MCF 10A (cell line): ENCODE results near the gene RAD51B. TPM values are rescaled to one million over a fixed set of nuclear protein-coding genes. Genes with fewer than 3 reads are reported as not detected.

Experiments used
- BruUV-seq: library from RNA; stranded (reverse); fragments of 400-500 nt; replicated peaks from 2 replicates; lab custom pipeline; 2021; lab: Mats Ljungman, UMichigan
- CTCF ChIA-PET: fragments of 300-600 bp; sonication (Branson Sonifier 250); formaldehyde crosslinking; extraction: SDS; loops from one replicate; lab custom pipeline; 2021; ENCODE audit warnings: antibody characterized with exemption, inconsistent platforms; lab: Yijun Ruan, JAX
- POLR2A ChIA-PET: fragments of 300-600, 350-650 bp; sonication (Branson Sonifier 250); formaldehyde crosslinking; extraction: SDS; loops from one replicate; lab custom pipeline; 2020; ENCODE audit warnings: antibody characterized with exemption, inconsistent platforms; lab: Yijun Ruan, JAX
- DNase-seq: peaks from one replicate; pipeline ENCODE4 v3.0.0-alpha.2; 2018; ENCODE audit not compliant: unreplicated experiment
- H3K27ac Mint-ChIP-seq: one replicate; pipeline ENCODE4 v1.8.0; 2022; ENCODE audit warnings: mild to moderate bottlenecking, low read depth, mixed read lengths; ENCODE audit not compliant: unreplicated experiment
- H3K27me3 Mint-ChIP-seq: one replicate; pipeline ENCODE4 v1.8.0; 2022; ENCODE audit warnings: mixed read lengths; ENCODE audit not compliant: insufficient read depth, unreplicated experiment
- H3K36me3 Mint-ChIP-seq: one replicate; pipeline ENCODE4 v1.8.0; 2022; ENCODE audit warnings: mild to moderate bottlenecking, moderate library complexity, mixed read lengths; ENCODE audit not compliant: insufficient read depth, unreplicated experiment
- H3K4me1 Mint-ChIP-seq: one replicate; pipeline ENCODE4 v1.8.0; 2022; ENCODE audit warnings: mixed read lengths; ENCODE audit not compliant: insufficient read depth, unreplicated experiment
- H3K4me3 Mint-ChIP-seq: one replicate; pipeline ENCODE4 v1.8.0; 2022; ENCODE audit warnings: mild to moderate bottlenecking, moderate library complexity, mixed read lengths; ENCODE audit not compliant: unreplicated experiment
- H3K9me3 Mint-ChIP-seq: one replicate; pipeline ENCODE4 v1.8.0; 2022; ENCODE audit warnings: mixed read lengths; ENCODE audit not compliant: unreplicated experiment
- intact Hi-C: fragments of 100-400 bp; cut with micrococcal nuclease; formaldehyde crosslinking; loops from 2 replicates; pipeline ENCODE4 v1.14.1; 2022
- total RNA-seq: library from RNA; stranded (reverse); gene quantifications from 2 replicates; pipeline ENCODE4 v1.2.3, GENCODE V29; 2022
- TF ChIP-seq, protein P1 (sequence below): fragments of 200-600 bp; IDR thresholded peaks from one replicate; pipeline ENCODE4 v1.8.0; 2022; ENCODE audit warnings: antibody characterized with exemption, mild to moderate bottlenecking; ENCODE audit not compliant: unreplicated experiment

RAD51B gene
- total RNA-seq, 1 experiment from 2014 or later: 14.6 TPM

DNA sequence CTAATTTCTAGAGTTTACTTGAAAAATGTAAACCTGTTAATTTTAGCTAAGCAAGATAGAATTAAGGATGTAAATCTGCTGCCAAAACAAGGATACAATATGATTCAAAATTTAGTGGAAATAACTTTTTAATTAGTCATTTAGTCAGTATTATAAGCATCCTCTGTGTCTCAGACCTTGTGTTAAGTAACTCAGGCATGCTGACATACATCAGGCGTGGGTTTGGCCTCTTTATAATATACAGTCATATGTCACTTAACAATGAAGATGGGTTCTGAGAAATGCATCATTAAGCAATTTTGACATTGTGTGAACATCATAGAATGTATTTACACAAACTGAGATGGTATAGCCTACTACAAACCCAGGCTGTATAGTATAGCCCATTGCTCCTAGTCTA, 586.4 kb downstream of the RAD51B start:
- Mint-ChIP-seq H3K9me3 (no peaks in the 10 kb centered on the region), H3K27me3 (no peaks in the 10 kb centered on the region), H3K27ac (no peak overlapping the region), H3K36me3 (peaks cover 6% of the 10 kb centered on the region), H3K4me1 (peaks cover 33% of the 10 kb centered on the region), H3K4me3 (no peak overlapping the region)
- TF ChIP-seq, protein P1, sequence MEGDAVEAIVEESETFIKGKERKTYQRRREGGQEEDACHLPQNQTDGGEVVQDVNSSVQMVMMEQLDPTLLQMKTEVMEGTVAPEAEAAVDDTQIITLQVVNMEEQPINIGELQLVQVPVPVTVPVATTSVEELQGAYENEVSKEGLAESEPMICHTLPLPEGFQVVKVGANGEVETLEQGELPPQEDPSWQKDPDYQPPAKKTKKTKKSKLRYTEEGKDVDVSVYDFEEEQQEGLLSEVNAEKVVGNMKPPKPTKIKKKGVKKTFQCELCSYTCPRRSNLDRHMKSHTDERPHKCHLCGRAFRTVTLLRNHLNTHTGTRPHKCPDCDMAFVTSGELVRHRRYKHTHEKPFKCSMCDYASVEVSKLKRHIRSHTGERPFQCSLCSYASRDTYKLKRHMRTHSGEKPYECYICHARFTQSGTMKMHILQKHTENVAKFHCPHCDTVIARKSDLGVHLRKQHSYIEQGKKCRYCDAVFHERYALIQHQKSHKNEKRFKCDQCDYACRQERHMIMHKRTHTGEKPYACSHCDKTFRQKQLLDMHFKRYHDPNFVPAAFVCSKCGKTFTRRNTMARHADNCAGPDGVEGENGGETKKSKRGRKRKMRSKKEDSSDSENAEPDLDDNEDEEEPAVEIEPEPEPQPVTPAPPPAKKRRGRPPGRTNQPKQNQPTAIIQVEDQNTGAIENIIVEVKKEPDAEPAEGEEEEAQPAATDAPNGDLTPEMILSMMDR: no peak
- CTCF ChIA-PET: interaction anchor here (0.6 to 0.7 kb wide), 3 partner anchors 9 to 147 kb away, joined by 3 read pairs; no protein-coding TSS in a partner anchor
- intact Hi-C loops: loop anchor here (10.0 kb wide), 1 partner anchor 279 kb away; no protein-coding TSS in a partner anchor
- POLR2A ChIA-PET: interaction anchor here (0.8 to 1.1 kb wide), 2 partner anchors 17 to 40 kb away, joined by 3 read pairs; no protein-coding TSS in a partner anchor
- no TSS peak for BruUV-seq
- DNase-seq: peak; percentile 37

- ChIA-PET CTCF (interaction anchor here (0.6 kb wide), 1 partner anchor 10 kb away, joined by 3 read pairs; no protein-coding TSS in a partner anchor), POLR2A (interaction anchor here (0.9 to 1.1 kb wide), 2 partner anchors 11 to 16 kb away, joined by 3 read pairs; no protein-coding TSS in a partner anchor)
- TF ChIP-seq, protein P1: no peak
- Mint-ChIP-seq H3K27ac (no peak overlapping the region), H3K4me3 (no peak overlapping the region), H3K4me1 (peaks cover 27% of the 10 kb centered on the region), H3K27me3 (no peaks in the 10 kb centered on the region), H3K36me3 (peaks cover 6% of the 10 kb centered on the region), H3K9me3 (no peaks in the 10 kb centered on the region)
- DNase-seq: no peak
- no TSS peak for BruUV-seq
- intact Hi-C loops: loop anchor here (10.0 kb wide), 1 partner anchor 278 kb away; no protein-coding TSS in a partner anchor
Measured at GRCh38 chr14:68407285-68407684, 587.7 kb downstream of the RAD51B start.

DNA sequence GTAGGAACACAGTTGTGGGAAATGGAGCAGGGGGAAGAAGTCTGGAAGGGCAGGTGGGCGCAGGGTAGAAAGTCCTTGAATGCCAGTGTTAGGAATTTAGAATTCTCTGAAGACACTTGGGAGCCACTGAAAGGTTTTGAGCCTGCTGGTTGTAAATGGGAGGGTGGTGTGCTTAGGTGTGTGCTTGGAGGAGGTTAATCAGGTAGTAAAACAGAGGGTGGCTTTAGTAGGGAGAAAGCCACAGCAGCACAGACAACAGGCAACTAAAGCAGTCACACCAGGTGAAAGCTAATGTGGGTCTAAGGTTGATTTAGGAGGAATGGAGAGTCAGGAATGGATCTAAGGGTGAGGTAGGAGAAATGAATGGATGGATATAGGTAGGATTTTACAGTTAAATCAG, 588.2 kb downstream of the RAD51B start:
- POLR2A ChIA-PET: interaction anchor here (1.2 kb wide), 1 partner anchor 391 kb away, joined by 3 read pairs; no protein-coding TSS in a partner anchor
- no peaks in the 10 kb centered on the region for H3K9me3 Mint-ChIP-seq
- intact Hi-C loops: loop anchor here (10.0 kb wide), 1 partner anchor 277 kb away; no protein-coding TSS in a partner anchor
- H3K36me3 Mint-ChIP-seq: peaks cover 6% of the 10 kb centered on the region
- no TSS peak for BruUV-seq
- peaks cover 27% of the 10 kb centered on the region for H3K4me1 Mint-ChIP-seq
- TF ChIP-seq, protein P1: no peak
- DNase-seq: no peak
- no peak overlapping the region for H3K27ac Mint-ChIP-seq
- CTCF ChIA-PET: interaction anchor here (0.6 to 1.0 kb wide), 4 partner anchors 9 to 274 kb away, joined by 3 to 4 read pairs (median 3); no protein-coding TSS in a partner anchor
- no peaks in the 10 kb centered on the region for H3K27me3 Mint-ChIP-seq
- H3K4me3 Mint-ChIP-seq: no peak overlapping the region

GRCh38 chr14:68408680-68409079, 589.1 kb downstream of the RAD51B start:
- peaks cover 19% of the 10 kb centered on the region for H3K4me1 Mint-ChIP-seq
- no peaks in the 10 kb centered on the region for H3K27me3 Mint-ChIP-seq
- no peak overlapping the region for H3K4me3 Mint-ChIP-seq
- TF ChIP-seq, protein P1: no peak
- BruUV-seq: no TSS peak
- ChIA-PET CTCF (interaction anchor here (0.7 to 1.0 kb wide), 2 partner anchors 179 to 190 kb away, joined by 3 to 4 read pairs; no protein-coding TSS in a partner anchor), POLR2A (interaction anchor here (0.6 to 1.2 kb wide), 4 partner anchors 12 to 392 kb away, joined by 3 to 6 read pairs (median 3); no protein-coding TSS in a partner anchor)
- no peak for DNase-seq
- no peaks in the 10 kb centered on the region for H3K9me3 Mint-ChIP-seq
- no peak overlapping the region for H3K27ac Mint-ChIP-seq
- intact Hi-C loops: loop anchor here (10.0 kb wide), 1 partner anchor 276 kb away; no protein-coding TSS in a partner anchor
- H3K36me3 Mint-ChIP-seq: no peaks in the 10 kb centered on the region
